DOHH2 (cell line): ENCODE results near the gene TTC28.

Experiments
- H3F3A ChIP-seq: fragments of 200-600 bp; sonication (generic), shearing (Covaris generic); 2 replicates; pipeline ENCODE4 v1.6.0; 2016; ENCODE audit warnings: antibody characterized with exemption, mild to moderate bottlenecking; ENCODE audit not compliant: control insufficient read depth, insufficient read depth
- H3K27ac ChIP-seq: fragments of 200-600 bp; sonication (generic); 2 replicates; pipeline ENCODE4 v1.5.1; 2014; ENCODE audit warnings: low read depth, mild to moderate bottlenecking, low read length, moderate library complexity
- H3K27me3 ChIP-seq: fragments of 200-600 bp; sonication (generic); 2 replicates; pipeline ENCODE4 v1.6.1; 2014; ENCODE audit warnings: mild to moderate bottlenecking, low read length, mixed read lengths; ENCODE audit not compliant: control insufficient read depth
- H3K36me3 ChIP-seq: fragments of 200-600 bp; sonication (generic); 2 replicates; pipeline ENCODE4 v1.6.1; 2014; ENCODE audit warnings: mild to moderate bottlenecking, low read length, moderate library complexity, mixed read lengths; ENCODE audit not compliant: control insufficient read depth
- H3K4me1 ChIP-seq: fragments of 200-600 bp; sonication (generic); 2 replicates; pipeline ENCODE4 v1.6.1; 2014; ENCODE audit warnings: mild to moderate bottlenecking, low read length, mixed read lengths; ENCODE audit not compliant: control insufficient read depth
- H3K4me2 ChIP-seq: fragments of 200-600 bp; sonication (generic); 2 replicates; pipeline ENCODE4 v1.6.0; 2014; ENCODE audit warnings: mild to moderate bottlenecking, low read length, moderate library complexity
- H3K4me3 ChIP-seq: fragments of 200-600 bp; sonication (generic); 2 replicates; pipeline ENCODE4 v1.5.1; 2014; ENCODE audit warnings: mild to moderate bottlenecking, low read length, mixed read lengths
- H3K79me2 ChIP-seq: fragments of 200-600 bp; sonication (generic); 2 replicates; pipeline ENCODE4 v1.6.1; 2014; ENCODE audit warnings: mild to moderate bottlenecking, low read length, mixed read lengths; ENCODE audit not compliant: control insufficient read depth
- H3K9me2 ChIP-seq: fragments of 200-600 bp; sonication (generic); replicated peaks from 2 replicates; pipeline ENCODE4 v1.6.1; 2014; ENCODE audit warnings: mild to moderate bottlenecking, low read length, mixed read lengths; ENCODE audit not compliant: control insufficient read depth
- H3K9me3 ChIP-seq: fragments of 200-600 bp; sonication (generic); 2 replicates; pipeline ENCODE4 v1.6.1; 2014; ENCODE audit warnings: antibody characterized with exemption, low read length, mixed read lengths; ENCODE audit not compliant: control insufficient read depth, insufficient read depth
- H4K20me1 ChIP-seq: fragments of 200-600 bp; sonication (generic); 2 replicates; pipeline ENCODE4 v1.6.0; 2014; ENCODE audit warnings: low read depth, mild to moderate bottlenecking, antibody characterized with exemption, low read length, moderate library complexity; ENCODE audit not compliant: control insufficient read depth, insufficient read depth
- EZH2phosphoT487 ChIP-seq: fragments of 200-600 bp; sonication (generic); IDR thresholded peaks from 2 replicates; pipeline ENCODE4 v1.6.1; 2017; ENCODE audit warnings: borderline replicate concordance, mild to moderate bottlenecking, antibody characterized with exemption, low read length, moderate library complexity, mixed read lengths
- TF ChIP-seq, protein P1 (sequence below): fragments of 200-600 bp; sonication (generic); IDR thresholded peaks from one replicate; pipeline ENCODE4 v1.5.1; 2014; ENCODE audit warnings: antibody characterized with exemption, mild to moderate bottlenecking, low read depth, low read length; ENCODE audit not compliant: poor library complexity, severe bottlenecking

TTC28 gene

GRCh38 chr22:27998511-27999410 lies 680.9 kb downstream of the TTC28 start:
- H3K4me2 ChIP-seq: no peak overlapping the region
- no peaks in the 10 kb centered on the region for H4K20me1 ChIP-seq
- H3K79me2 ChIP-seq: no peaks in the 10 kb centered on the region
- no peaks in the 10 kb centered on the region for H3K4me1 ChIP-seq
- no peaks in the 10 kb centered on the region for H3K9me3 ChIP-seq
- H3K4me3 ChIP-seq: no peak overlapping the region
- H3K36me3 ChIP-seq: no peaks in the 10 kb centered on the region
- TF ChIP-seq, protein P1, sequence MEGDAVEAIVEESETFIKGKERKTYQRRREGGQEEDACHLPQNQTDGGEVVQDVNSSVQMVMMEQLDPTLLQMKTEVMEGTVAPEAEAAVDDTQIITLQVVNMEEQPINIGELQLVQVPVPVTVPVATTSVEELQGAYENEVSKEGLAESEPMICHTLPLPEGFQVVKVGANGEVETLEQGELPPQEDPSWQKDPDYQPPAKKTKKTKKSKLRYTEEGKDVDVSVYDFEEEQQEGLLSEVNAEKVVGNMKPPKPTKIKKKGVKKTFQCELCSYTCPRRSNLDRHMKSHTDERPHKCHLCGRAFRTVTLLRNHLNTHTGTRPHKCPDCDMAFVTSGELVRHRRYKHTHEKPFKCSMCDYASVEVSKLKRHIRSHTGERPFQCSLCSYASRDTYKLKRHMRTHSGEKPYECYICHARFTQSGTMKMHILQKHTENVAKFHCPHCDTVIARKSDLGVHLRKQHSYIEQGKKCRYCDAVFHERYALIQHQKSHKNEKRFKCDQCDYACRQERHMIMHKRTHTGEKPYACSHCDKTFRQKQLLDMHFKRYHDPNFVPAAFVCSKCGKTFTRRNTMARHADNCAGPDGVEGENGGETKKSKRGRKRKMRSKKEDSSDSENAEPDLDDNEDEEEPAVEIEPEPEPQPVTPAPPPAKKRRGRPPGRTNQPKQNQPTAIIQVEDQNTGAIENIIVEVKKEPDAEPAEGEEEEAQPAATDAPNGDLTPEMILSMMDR: no peak
- no peak for TF ChIP-seq EZH2phosphoT487
- H3F3A ChIP-seq: no peaks in the 10 kb centered on the region
- H3K9me2 ChIP-seq: no peaks in the 10 kb centered on the region
- no peaks in the 10 kb centered on the region for H3K27me3 ChIP-seq
- no peak overlapping the region for H3K27ac ChIP-seq

DNA sequence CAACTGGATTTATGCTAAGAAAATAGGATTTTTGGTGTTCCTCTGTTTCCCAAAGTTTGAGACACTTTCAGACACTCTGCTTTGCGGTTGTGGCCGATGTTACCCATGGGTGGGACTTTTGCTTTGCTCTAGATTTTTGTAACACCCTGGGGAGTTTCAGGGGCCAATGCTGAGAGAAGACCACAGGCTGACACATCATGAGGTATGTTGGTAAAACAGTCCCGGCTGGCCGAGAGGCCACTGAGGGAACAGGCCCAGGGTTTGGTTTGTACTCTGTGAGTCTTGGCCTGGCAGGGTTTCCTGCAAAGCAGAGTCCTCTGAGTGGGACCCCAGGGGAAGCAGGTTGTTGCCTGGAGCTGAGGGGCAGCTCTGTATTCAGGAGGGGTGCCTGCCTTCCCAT lies 682.1 kb downstream of the TTC28 start:
- Histone ChIP-seq H3K9me3 (no peaks in the 10 kb centered on the region), H3K36me3 (no peaks in the 10 kb centered on the region), H3K4me1 (no peaks in the 10 kb centered on the region), H3K27ac (no peak overlapping the region), H3F3A (no peaks in the 10 kb centered on the region), H3K9me2 (no peaks in the 10 kb centered on the region), H3K4me2 (no peak overlapping the region), H4K20me1 (no peaks in the 10 kb centered on the region), H3K4me3 (no peak overlapping the region), H3K79me2 (no peaks in the 10 kb centered on the region), H3K27me3 (no peaks in the 10 kb centered on the region)
- TF ChIP-seq EZH2phosphoT487: no peak
- TF ChIP-seq, protein P1: no peak

GRCh38 chr22:27996981-27997380 lies 682.7 kb downstream of the TTC28 start:
- H3K4me2 ChIP-seq: no peak overlapping the region
- no peak overlapping the region for H3K4me3 ChIP-seq
- H3F3A ChIP-seq: no peaks in the 10 kb centered on the region
- no peaks in the 10 kb centered on the region for H3K27me3 ChIP-seq
- H3K9me3 ChIP-seq: no peaks in the 10 kb centered on the region
- peaks cover 3% of the 10 kb centered on the region; the same call in 1 of the 2 replicates for H3K4me1 ChIP-seq
- TF ChIP-seq, protein P1: no peak
- TF ChIP-seq EZH2phosphoT487: no peak
- no peaks in the 10 kb centered on the region for H4K20me1 ChIP-seq
- no peaks in the 10 kb centered on the region for H3K9me2 ChIP-seq
- no peaks in the 10 kb centered on the region for H3K79me2 ChIP-seq
- no peaks in the 10 kb centered on the region for H3K36me3 ChIP-seq
- H3K27ac ChIP-seq: no peak overlapping the region
